ENCODE data around the gene CAVIN2.
"Not testable (repeated sequence)": the region's sequence is repeated elsewhere in the genome, so short reads cannot be mapped to it uniquely, and the experiment has no call there.

The CAVIN2 gene

DNA sequence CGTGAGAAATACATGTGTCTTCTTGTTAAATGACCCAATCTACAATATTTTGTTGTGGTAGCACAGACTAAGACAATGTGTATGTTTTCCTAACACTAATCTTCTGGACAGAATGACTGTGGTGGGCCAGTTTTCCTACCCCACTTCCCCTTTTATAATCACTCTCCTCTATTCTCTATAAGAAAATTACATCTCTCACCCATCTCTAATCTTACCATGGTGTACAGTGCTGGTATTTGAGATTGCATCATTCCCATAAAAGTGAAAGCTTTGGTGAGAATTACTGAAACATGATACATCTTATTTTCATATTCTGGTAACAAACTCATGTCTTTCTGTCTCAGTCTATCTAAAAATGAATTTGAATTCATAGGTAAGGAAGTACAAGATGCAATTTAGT is 40.5 kb downstream of the CAVIN2 start:
- Mint-ChIP-seq H3K4me1 (no peaks in the 10 kb centered on the region), H3K9me3 (no peaks in the 10 kb centered on the region), H3K27ac (no peak overlapping the region), H3K36me3 (ENCODE audit: low read depth) (no peaks in the 10 kb centered on the region), H3K27me3 (peaks cover 7% of the 10 kb centered on the region), H3K4me3 (no peak overlapping the region)
- ATAC-seq (no peak), DNase-seq (no peak)

DNA sequence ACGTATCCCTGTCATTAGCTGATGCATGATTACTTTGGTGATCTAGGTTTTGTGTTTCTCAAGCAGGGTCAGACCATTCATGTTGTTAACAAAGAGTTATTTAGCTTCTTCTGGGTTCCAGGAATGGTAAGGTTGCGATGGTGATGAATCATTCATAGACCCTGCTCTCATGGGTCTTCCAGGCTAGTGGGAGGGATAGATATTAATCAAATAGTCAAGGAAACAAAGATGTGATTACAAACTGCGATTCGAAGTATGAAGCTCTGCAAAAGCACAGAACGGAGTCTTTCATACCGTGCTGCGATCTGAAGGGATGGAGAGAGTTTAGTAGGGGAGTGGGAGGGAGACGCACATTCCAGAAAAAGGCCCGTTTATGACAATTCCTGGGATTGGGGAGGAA is 42.1 kb downstream of the CAVIN2 start:
- Mint-ChIP-seq H3K9me3 (no peaks in the 10 kb centered on the region), H3K27ac (no peak overlapping the region), H3K36me3 (ENCODE audit: low read depth) (no peaks in the 10 kb centered on the region), H3K4me1 (no peaks in the 10 kb centered on the region), H3K4me3 (no peak overlapping the region), H3K27me3 (peaks cover 7% of the 10 kb centered on the region)
- no peak for DNase-seq
- ATAC-seq: no peak

DNA sequence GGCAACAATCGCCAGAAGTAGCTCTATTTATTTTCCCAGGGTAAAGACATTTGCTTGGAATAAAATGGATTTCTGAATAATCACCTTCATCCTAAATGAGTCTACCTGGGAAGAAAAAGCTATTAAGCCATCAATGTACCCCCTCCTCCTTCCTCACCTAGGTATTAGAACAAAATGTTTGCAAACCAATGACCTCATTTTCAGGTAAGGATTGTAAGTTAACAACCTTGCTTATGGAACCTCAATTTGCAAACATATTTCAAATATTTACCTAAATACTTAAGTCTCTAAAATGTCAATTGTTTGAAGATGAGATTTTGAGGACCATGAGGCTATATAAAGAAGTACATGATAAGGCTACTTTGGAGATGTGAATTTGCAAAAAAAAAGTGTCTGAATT is 43.9 kb downstream of the CAVIN2 start:
- Mint-ChIP-seq H3K27ac (no peak overlapping the region), H3K9me3 (no peaks in the 10 kb centered on the region), H3K27me3 (peaks cover 4% of the 10 kb centered on the region), H3K4me3 (no peak overlapping the region), H3K4me1 (no peaks in the 10 kb centered on the region), H3K36me3 (ENCODE audit: low read depth) (no peaks in the 10 kb centered on the region)
- ATAC-seq (no peak), DNase-seq (no peak)

DNA sequence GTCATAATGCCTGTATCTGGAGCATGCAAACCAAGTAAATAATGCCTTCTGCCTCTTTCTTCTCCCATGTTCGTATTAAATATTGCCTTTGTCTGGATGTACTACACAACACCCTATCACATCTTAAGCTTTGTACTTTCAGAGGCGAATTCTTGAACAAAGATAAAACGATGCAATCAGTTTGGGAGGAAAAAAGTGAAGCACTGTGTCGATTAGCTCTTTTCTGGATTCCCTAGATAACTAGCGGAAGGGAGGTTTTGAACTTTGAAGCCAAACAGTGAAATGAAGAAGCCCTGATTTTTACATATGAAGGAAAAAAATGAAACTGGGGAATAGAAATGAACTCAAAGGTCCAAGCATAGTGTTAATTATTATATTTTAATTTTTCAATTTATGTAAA is 44.7 kb downstream of the CAVIN2 start:
- Mint-ChIP-seq H3K27me3 (peaks cover 4% of the 10 kb centered on the region), H3K4me1 (no peaks in the 10 kb centered on the region), H3K27ac (no peak overlapping the region), H3K9me3 (no peaks in the 10 kb centered on the region), H3K36me3 (ENCODE audit: low read depth) (no peaks in the 10 kb centered on the region), H3K4me3 (no peak overlapping the region)
- DNase-seq (no peak), ATAC-seq (no peak)

DNA sequence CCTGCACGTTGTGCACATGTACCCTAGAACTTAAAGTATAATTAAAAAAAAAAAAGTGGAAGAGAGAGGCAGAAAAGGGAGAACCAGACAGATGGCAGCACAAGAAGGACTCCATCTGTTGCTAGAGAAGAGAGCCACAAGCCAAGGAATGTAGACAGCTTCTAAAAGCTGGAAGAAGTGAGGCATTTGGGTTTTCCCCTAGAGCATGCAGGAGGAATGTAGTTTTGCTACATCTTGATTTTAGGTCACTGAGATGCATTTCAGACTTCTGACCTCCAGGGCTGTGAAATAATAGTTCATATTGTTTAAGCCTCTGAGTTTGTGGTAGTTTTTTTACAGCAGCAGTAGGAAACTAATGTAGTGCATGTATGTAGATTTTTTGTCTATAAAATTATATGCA is 46.0 kb downstream of the CAVIN2 start:
- Mint-ChIP-seq H3K36me3 (ENCODE audit: low read depth) (no peaks in the 10 kb centered on the region), H3K4me3 (no peak overlapping the region), H3K9me3 (no peaks in the 10 kb centered on the region), H3K27me3 (no peaks in the 10 kb centered on the region), H3K27ac (no peak overlapping the region), H3K4me1 (no peaks in the 10 kb centered on the region)
- DNase-seq (no peak), ATAC-seq (no peak)

DNA sequence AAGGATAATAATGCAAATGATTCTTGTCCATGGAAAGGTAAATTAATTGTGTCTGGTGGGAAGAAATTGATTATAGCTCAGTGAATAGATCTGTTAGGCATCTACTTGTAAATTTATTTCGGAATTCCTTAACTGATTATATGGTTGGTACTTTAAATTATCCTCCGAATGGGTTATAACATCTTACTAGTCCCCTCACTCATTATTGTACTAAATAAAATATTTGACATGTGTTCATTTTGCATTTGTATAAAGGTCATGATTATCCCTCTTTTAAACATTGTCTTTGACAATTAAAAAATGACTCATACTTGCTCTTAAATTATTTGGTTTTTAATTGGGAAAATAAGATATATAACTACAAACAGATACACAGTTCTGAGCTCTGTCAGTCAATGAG is 47.4 kb downstream of the CAVIN2 start:
- H3K9me3 Mint-ChIP-seq: no peaks in the 10 kb centered on the region
- DNase-seq (no peak), ATAC-seq (no peak)
- H3K4me3 Mint-ChIP-seq: no peak overlapping the region
- H3K27ac Mint-ChIP-seq: no peak overlapping the region
- no peaks in the 10 kb centered on the region for H3K36me3 Mint-ChIP-seq (ENCODE audit: low read depth)
- H3K27me3 Mint-ChIP-seq: peaks cover 3% of the 10 kb centered on the region
- H3K4me1 Mint-ChIP-seq: no peaks in the 10 kb centered on the region

DNA sequence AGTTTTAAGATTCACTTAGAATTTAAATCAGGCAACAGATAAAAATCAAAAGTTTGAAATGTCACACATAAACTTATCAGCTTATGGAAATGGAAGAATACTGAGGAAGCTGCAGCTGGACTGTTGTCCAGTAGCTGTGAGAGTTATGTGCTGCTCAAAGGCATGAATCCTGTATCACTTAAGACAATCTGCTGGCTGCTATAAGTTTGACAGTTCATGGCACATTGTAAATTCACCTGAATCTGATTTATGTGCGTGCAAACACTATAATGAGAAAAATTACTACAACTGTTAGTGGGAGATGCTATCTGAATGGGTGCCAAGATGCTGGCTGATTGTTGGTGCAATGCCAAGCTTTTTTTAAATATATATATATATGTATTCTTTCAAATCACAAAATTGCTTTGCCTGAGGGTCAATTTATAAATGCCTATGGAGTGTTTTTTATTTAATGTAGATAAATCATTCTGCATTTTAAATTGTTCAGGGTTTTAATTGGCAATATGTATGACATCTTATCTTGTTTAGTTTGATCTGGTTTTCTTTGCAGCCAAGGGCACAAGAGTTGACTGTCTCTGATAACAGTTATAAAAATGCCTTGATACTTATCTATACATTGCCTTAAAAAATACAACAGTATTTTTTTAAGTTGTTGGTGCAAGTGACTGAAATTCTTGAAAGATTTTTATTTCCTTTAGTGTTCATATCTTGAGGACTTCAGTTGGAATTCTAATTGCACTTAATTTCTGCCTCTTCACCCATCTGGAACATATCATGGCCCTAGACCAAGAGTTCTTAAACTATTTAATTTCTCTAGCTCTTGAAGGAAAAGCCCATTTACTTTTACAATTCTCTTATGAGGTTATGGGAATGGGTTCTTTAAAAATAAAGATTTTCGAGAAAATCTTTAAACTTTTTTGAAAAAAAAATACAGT is 48.7 kb downstream of the CAVIN2 start:
- Mint-ChIP-seq H3K9me3 (no peaks in the 10 kb centered on the region), H3K4me3 (no peak overlapping the region), H3K27ac (no peak overlapping the region), H3K27me3 (peaks cover 3% of the 10 kb centered on the region), H3K4me1 (no peaks in the 10 kb centered on the region), H3K36me3 (ENCODE audit: low read depth) (no peaks in the 10 kb centered on the region)
- DNase-seq (no peak), ATAC-seq (no peak)

DNA sequence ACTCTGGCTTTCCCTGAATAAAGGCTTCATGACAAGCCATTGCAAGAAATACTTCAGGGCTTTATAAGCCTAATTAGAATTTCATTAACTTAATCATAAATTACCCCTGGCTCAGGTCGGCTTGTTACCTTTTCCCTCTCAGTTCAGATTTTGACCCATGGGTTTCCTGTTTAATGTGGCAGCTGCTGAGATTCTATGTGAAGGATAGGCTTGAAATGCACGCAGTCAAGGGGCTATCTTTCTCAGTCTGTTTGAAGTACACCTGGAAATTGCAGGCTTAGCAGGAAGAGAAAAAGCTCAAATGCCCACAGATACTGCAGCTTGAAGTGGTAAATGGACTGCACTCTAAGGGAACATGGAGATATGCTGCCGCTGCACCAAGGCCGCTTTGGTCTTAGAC is 49.4 kb downstream of the CAVIN2 start:
- ATAC-seq (no peak), DNase-seq (no peak)
- Mint-ChIP-seq H3K27ac (no peak overlapping the region), H3K4me1 (no peaks in the 10 kb centered on the region), H3K36me3 (ENCODE audit: low read depth) (no peaks in the 10 kb centered on the region), H3K9me3 (no peaks in the 10 kb centered on the region), H3K4me3 (no peak overlapping the region), H3K27me3 (peaks cover 3% of the 10 kb centered on the region)

DNA sequence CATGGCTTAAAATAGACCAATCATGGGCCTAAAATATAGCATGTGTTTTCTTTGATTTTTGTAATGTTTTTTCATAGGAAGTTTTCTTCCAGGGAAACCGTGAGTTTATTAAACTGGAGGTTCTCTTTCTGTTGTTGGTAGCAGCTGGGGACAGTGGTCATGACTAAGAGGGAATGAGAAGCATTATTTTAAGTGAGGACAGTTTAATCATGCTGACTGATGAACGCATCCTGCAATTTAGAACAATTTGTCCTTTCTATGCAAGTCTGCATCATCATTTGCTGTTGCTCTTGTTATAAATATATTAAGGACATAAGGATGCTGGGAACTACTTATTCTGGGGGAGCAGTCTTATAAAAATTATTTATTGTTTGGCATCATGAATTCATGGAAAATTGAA is 51.2 kb downstream of the CAVIN2 start:
- no peaks in the 10 kb centered on the region for H3K36me3 Mint-ChIP-seq (ENCODE audit: low read depth)
- no peak for DNase-seq
- H3K27ac Mint-ChIP-seq: no peak overlapping the region
- H3K27me3 Mint-ChIP-seq: peaks cover 3% of the 10 kb centered on the region
- ATAC-seq: no peak
- no peaks in the 10 kb centered on the region for H3K9me3 Mint-ChIP-seq
- no peaks in the 10 kb centered on the region for H3K4me1 Mint-ChIP-seq
- no peak overlapping the region for H3K4me3 Mint-ChIP-seq

DNA sequence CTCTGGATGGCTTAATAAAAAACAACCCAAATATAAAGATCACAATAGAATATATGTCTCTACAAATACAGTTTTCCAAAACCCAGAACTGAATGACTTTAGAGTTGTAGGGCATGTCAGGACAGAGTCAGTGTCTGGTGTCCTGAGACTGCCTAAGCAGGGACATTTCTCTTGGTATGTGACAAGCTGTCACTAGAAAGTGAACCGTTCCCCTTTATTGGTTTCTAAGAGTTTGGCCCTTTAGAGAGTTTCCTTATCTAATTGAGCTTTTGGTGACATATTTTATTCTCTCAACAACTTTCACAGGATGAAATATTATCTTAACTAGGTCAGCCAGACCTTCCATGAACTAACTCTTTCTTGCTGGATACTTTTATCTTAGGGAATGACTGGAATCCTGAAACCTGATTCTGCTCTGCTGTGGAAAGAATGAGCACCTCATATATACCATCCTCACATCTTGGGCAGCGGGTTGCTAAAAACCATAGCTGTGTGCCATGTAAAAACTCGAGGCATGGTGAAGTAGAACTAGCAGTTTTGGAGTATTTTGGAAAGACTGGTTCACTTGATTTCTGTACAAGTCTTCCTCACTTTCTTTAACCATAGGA is 54.8 kb downstream of the CAVIN2 start:
- DNase-seq (no peak), ATAC-seq (no peak)
- Mint-ChIP-seq H3K9me3 (no peaks in the 10 kb centered on the region), H3K4me3 (no peak overlapping the region), H3K36me3 (ENCODE audit: low read depth) (no peaks in the 10 kb centered on the region), H3K4me1 (peaks cover 2% of the 10 kb centered on the region), H3K27ac (no peak overlapping the region), H3K27me3 (peaks cover 12% of the 10 kb centered on the region)

DNA sequence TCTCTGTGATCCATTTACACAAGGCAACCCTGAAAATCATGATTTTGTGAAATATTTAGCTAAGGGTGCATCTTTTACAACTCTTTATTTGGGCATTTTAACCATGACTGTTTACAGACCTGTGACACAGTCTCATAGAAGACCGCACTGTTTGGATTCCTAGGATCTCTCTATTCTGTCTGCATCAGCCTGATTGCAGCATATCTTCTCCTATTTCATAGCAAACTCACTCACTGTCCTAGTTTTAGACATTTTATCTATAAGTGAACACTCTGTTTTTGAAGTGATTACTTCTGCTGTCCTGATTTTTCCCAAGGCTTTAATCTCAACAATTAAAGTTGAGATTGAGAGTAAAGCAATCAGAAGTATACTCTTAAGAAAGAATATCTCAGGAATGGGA is 56.2 kb downstream of the CAVIN2 start:
- Mint-ChIP-seq H3K27ac (no peak overlapping the region), H3K9me3 (no peaks in the 10 kb centered on the region), H3K27me3 (peaks cover 11% of the 10 kb centered on the region), H3K4me3 (no peak overlapping the region), H3K36me3 (ENCODE audit: low read depth) (no peaks in the 10 kb centered on the region), H3K4me1 (peaks cover 3% of the 10 kb centered on the region)
- DNase-seq (no peak), ATAC-seq (no peak)

DNA sequence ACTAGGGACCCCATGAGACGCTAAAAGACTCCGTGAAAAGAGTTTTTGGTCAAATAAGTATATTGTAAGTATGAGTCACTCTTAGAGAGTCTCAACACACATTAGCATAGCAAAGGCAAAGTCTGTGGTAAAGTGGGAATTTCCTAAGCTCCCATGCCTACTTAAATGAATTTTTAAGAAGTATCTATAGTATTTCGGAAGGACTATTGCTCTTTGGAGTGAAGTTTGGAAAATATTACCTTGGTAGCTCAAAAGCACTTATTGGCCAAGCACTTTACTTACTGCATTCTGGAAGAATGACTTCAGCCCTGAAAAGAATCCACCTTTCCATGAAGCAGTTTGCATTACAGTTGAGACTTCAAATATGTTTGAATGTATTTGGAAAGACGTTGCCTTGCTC is 57.1 kb downstream of the CAVIN2 start:
- Mint-ChIP-seq H3K4me3 (no peak overlapping the region), H3K4me1 (peaks cover 3% of the 10 kb centered on the region), H3K27ac (no peak overlapping the region), H3K27me3 (peaks cover 9% of the 10 kb centered on the region), H3K36me3 (ENCODE audit: low read depth) (no peaks in the 10 kb centered on the region), H3K9me3 (no peaks in the 10 kb centered on the region)
- DNase-seq (no peak), ATAC-seq (no peak)

DNA sequence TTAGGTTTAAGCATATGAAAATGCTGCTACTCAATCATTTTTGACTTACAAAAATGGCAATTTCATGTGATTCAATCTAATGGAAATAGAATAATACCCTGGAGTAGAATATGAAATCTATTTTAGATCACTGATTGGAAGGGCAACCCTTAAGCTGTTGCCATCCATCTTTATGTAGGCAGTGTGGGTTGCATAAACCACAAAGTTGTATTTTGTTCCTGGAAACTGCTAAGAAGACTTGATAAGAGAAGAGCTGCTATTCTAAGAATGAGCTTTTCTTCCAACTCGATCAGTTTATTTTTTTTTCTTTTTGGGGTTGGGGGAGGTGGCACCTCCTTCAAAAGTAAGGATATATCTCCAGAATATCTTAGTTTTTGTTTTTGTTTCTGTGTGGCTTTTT is 60.2 kb downstream of the CAVIN2 start:
- Mint-ChIP-seq H3K4me1 (peaks cover 3% of the 10 kb centered on the region), H3K36me3 (ENCODE audit: low read depth) (no peaks in the 10 kb centered on the region), H3K4me3 (no peak overlapping the region), H3K9me3 (no peaks in the 10 kb centered on the region), H3K27me3 (peaks cover 9% of the 10 kb centered on the region), H3K27ac (no peak overlapping the region)
- ATAC-seq (no peak), DNase-seq (no peak)

DNA sequence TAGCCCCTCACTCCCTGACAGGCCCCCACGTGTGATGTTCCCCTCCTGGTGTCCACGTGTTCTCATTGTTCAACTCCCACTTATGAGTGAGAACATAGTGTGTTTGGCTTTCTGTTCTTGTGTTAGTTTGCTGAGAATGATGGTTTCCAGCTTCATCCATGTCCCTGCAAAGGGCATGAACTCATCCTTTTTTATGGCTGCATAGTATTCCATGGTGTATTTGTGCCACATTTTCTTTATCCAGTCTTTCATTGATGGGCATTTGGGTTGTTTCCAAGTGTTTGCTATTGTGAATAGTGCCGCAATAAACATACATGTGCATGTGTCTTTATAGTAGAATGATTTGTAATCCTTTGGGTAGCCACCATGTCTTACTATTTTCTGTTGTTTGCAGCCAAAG is 61.2 kb downstream of the CAVIN2 start:
- H3K4me3 Mint-ChIP-seq; H3K27ac Mint-ChIP-seq; ATAC-seq; DNase-seq; H3K4me1 Mint-ChIP-seq; H3K9me3 Mint-ChIP-seq; H3K27me3 Mint-ChIP-seq; H3K36me3 Mint-ChIP-seq (ENCODE audit: low read depth): not testable (repeated sequence)

Measured in activated naive CD8-positive, alpha-beta T cell treated with anti-CD3 and anti-CD28 coated beads, Interleukin-2, amount 50 U/mL, for 24 hours (primary cell).